GM10266 (cell line): ENCODE results near the gene CCNG2.
A peak's percentile ranks its signal among the peaks of the same experiment; 100 is the strongest.

Experiments
- DNase-seq: peaks from one replicate; pipeline ENCODE4 v3.0.0; 2012; ENCODE audit errors: extremely low spot score
- TF ChIP-seq, protein P1 (sequence below): IDR thresholded peaks from 2 replicates; pipeline ENCODE4 v1.5.1; 2012; ENCODE audit warnings: mild to moderate bottlenecking, low read depth; ENCODE audit not compliant: control insufficient read depth, insufficient read depth; ENCODE audit errors: missing control alignments

Gene CCNG2, protein sequence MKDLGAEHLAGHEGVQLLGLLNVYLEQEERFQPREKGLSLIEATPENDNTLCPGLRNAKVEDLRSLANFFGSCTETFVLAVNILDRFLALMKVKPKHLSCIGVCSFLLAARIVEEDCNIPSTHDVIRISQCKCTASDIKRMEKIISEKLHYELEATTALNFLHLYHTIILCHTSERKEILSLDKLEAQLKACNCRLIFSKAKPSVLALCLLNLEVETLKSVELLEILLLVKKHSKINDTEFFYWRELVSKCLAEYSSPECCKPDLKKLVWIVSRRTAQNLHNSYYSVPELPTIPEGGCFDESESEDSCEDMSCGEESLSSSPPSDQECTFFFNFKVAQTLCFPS

DNA sequence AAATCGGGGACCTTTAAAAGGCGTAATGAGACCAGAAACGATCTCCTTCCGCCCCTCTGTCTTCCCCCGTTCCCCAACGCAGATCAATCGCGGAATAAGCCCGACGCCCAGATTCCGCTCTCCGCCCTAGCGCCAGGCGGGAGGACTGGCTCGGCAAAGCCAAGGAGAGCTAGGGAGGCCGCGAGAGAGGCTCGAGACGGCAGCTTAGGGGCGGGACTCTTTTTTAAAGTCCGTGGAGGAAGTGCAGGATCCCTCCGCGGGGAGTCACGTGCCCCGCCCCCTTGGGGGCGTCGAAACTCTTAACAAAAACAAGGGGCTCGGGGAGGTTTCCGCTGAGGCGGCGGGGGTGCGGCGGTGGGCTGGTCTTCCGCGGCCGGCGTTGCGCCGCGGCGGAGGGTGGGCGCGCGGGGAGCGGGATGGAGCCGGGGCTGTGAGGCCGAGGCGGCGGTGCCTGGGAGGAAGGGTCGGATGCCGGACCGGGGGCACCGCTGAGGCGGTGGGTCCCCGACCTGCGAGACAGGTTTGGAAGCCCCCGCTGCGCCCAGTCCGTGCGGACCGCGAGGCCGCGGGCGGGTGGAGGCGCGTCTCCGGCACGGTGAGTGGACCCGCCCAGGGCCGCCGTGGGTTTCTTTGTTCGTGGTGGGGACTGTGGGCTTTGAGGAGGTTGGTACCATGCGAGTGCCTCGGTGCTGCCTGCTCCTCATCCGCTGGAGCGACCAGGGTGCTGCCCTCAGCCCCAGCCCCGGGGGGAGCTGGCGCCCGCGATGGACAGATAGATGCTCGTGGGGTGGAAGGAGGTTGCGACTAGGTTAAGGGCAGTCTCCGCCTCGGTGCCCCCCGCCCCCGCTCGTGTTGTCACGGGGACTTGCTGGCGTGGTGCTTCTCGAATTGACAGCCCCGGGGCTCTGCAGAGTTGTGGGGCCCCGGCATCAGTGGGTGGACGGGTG is at the start of gene CCNG2:
CCNG2 (plus strand) TSS at position 296 of the 947 bp plus-strand sequence. CDS start 1,326 bp downstream, outside the sequence.
- TF ChIP-seq, protein P1, sequence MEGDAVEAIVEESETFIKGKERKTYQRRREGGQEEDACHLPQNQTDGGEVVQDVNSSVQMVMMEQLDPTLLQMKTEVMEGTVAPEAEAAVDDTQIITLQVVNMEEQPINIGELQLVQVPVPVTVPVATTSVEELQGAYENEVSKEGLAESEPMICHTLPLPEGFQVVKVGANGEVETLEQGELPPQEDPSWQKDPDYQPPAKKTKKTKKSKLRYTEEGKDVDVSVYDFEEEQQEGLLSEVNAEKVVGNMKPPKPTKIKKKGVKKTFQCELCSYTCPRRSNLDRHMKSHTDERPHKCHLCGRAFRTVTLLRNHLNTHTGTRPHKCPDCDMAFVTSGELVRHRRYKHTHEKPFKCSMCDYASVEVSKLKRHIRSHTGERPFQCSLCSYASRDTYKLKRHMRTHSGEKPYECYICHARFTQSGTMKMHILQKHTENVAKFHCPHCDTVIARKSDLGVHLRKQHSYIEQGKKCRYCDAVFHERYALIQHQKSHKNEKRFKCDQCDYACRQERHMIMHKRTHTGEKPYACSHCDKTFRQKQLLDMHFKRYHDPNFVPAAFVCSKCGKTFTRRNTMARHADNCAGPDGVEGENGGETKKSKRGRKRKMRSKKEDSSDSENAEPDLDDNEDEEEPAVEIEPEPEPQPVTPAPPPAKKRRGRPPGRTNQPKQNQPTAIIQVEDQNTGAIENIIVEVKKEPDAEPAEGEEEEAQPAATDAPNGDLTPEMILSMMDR, result no peak

DNA sequence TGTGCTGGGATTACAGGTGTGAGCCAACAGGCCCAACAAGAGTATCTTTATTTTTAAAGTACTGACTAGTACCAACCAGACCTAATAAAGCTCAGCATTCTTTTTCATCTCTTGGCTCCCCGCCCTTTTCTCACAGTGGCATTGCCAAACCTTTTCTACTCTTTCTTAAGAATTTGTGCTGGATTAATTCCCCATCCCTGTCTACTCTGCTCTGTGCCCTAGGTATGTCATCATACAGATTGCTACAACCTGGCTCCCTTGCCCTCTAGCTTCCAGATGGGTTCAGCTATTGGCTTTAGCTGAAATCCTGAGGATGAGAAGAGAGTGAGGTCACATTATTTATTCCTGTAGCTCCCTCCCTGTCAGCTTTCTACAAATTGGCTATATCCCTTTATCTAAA is 46.3 kb upstream of the CCNG2 start:
- TF ChIP-seq, protein P1, result no peak
- no peak for DNase-seq

More for the DNA sequence above, at the start of gene CCNG2:
- DNase-seq, result peak; percentile 79

DNA sequence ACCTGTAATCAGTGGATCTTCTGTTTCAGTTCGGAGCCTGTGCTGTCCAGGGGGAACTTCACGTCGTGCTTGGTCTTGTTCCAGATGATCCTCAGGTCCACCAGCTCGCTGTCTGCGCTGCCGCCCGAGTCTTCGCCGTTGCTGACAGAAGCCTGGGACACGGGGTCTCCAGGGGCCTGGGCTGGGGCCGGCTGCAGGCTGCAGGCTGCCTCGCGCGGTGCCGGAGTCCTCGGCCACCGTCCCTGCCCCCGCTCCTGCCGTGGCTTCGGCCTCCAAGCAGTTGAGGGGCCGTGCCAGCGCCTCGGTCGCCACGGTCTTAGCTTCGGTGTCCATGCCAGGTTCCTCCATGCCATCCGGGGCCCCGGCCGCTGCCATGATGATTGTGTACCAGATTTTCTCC is 43.9 kb upstream of the CCNG2 start:
- DNase-seq, result no peak
- TF ChIP-seq, protein P1, result no peak

DNA sequence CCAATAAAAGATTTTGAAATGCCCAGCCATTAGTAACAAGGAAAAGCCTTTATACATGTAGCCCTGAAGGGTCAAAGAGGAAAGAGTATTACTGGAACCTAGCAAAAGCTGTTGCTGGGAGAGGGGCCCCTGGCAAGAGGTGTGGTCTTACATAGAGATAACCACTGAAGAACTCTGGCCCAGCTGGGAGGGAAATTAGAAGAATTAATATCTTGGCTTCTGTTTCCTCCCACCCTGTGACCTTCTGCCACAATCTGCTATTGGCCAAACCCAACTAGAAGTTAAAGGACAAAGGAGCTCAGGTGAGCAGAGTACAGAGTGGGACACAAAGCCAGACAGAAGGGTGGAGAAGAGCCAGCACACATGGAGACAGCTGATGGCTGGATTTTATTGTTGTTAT is 39.3 kb upstream of the CCNG2 start:
- TF ChIP-seq, protein P1, result no peak
- DNase-seq, result no peak

DNA sequence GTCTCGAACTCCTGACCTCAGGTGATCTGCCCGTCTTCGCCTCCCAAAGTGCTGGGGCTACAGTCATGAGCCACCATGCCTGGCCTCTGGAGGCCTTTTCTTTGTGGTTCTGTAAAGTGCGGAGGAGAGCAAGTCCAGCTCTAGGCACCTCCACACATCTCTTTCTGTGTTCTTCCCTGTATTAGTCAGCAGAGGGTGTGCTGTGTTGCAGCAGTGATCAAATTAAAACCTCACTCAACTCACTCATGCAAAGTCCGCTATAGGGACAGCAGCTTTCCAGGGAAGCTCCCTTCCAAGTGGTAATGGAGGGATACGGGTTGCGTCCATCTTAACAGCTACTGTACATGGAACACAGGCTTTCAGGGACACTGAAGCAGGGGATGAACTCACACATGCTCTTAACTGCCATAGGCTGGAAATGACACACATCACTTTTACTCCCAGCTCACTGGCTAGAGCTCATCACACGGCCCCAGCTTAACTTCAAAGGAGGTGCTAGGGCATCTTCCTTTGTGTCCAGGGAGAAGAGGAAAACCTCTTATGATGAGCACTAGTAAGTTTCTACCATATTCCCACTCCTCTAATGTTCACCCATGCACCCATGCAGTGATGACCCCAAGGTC is 36.0 kb upstream of the CCNG2 start:
- TF ChIP-seq, protein P1, result no peak

DNA sequence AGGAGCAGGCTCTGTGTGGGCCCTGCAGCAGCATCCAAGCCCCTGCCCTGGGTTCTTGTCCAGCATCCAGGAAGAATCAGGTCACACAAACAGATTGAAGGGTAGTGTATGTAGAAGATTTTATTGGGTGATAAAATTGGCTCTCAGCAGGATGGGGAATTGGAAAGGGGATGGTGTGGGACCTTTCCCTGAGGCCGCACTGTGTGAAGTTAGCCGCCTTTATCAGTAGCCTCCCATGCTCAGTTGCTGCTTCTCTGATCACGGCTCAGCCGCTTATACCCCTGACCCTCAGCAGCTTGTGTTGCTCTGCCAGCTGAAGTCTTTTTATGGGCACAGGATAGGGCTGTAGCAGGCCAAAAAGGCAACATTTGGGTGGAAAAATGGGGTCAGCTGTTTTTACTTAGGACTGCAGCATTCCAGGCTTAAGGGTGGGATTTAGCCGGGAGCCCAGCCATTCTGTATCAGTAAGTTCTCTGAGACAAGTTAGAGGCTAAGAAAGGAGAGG is 35.2 kb upstream of the CCNG2 start:
- no peak for DNase-seq
- TF ChIP-seq, protein P1, result no peak

More for the DNA sequence above, 36.0 kb upstream of the CCNG2 start:
- no peak for DNase-seq
